ENCODE measurements around the gene ADGRA1.

DNA sequence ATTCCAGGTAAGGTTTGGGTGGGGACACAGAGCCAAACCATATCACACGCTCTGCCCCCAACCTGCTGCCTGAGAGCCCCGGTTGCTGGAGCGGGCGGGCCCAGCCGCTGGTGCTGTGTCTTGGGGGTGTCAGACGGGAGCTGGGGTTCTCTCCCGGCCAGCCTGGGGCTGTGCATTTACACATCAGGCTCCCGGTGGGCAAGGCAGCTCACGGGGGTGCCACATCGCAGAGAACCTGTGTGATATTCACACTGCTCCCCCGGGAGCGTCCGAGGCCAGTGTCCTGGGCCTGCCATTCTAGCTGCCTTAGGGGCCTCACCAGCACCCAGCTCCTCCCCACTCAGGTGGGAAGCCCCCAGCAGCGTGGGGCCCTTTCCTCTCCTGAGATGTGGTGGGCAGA is 35.6 kb upstream of the ADGRA1 start:
- TF ChIP-seq HDAC6 (IDR thresholded peaks at IDR 0.05; ENCODE audit: low read depth, low read length) (no peak), ZNF331 (CRISPR knock-in tag; IDR thresholded peaks at IDR 0.05) (no peak), ZNF224 (CRISPR knock-in tag; IDR thresholded peaks at IDR 0.05) (no peak), ZNF556 (CRISPR knock-in tag; IDR thresholded peaks at IDR 0.05; ENCODE audit: borderline replicate concordance) (no peak), DPF2 (CRISPR knock-in tag; IDR thresholded peaks at IDR 0.05; ENCODE audit: borderline replicate concordance, low read depth) (no peak), ZNF746 (CRISPR knock-in tag; IDR thresholded peaks at IDR 0.05) (no peak), PAWR (CRISPR knock-in tag; IDR thresholded peaks at IDR 0.05; ENCODE audit: borderline replicate concordance) (no peak), SAFB2 (CRISPR knock-in tag; IDR thresholded peaks at IDR 0.05; ENCODE audit: borderline replicate concordance, low read depth) (no peak), POLR2AphosphoS5 (IDR thresholded peaks at IDR 0.05; ENCODE audit: low read depth, low read length) (no peak), KDM5A (IDR thresholded peaks at IDR 0.05; ENCODE audit: borderline replicate concordance, low read length) (no peak)
- TF ChIP-seq, protein P1, sequence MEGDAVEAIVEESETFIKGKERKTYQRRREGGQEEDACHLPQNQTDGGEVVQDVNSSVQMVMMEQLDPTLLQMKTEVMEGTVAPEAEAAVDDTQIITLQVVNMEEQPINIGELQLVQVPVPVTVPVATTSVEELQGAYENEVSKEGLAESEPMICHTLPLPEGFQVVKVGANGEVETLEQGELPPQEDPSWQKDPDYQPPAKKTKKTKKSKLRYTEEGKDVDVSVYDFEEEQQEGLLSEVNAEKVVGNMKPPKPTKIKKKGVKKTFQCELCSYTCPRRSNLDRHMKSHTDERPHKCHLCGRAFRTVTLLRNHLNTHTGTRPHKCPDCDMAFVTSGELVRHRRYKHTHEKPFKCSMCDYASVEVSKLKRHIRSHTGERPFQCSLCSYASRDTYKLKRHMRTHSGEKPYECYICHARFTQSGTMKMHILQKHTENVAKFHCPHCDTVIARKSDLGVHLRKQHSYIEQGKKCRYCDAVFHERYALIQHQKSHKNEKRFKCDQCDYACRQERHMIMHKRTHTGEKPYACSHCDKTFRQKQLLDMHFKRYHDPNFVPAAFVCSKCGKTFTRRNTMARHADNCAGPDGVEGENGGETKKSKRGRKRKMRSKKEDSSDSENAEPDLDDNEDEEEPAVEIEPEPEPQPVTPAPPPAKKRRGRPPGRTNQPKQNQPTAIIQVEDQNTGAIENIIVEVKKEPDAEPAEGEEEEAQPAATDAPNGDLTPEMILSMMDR (CRISPR knock-in tag; IDR thresholded peaks at IDR 0.05), result no peak
- TF ChIP-seq, protein P2, sequence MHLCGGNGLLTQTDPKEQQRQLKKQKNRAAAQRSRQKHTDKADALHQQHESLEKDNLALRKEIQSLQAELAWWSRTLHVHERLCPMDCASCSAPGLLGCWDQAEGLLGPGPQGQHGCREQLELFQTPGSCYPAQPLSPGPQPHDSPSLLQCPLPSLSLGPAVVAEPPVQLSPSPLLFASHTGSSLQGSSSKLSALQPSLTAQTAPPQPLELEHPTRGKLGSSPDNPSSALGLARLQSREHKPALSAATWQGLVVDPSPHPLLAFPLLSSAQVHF (CRISPR knock-in tag; IDR thresholded peaks at IDR 0.05), result no peak
- TF ChIP-seq, protein P3, sequence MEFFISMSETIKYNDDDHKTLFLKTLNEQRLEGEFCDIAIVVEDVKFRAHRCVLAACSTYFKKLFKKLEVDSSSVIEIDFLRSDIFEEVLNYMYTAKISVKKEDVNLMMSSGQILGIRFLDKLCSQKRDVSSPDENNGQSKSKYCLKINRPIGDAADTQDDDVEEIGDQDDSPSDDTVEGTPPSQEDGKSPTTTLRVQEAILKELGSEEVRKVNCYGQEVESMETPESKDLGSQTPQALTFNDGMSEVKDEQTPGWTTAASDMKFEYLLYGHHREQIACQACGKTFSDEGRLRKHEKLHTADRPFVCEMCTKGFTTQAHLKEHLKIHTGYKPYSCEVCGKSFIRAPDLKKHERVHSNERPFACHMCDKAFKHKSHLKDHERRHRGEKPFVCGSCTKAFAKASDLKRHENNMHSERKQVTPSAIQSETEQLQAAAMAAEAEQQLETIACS (CRISPR knock-in tag; IDR thresholded peaks at IDR 0.05), result no peak
- TF ChIP-seq, protein P4, sequence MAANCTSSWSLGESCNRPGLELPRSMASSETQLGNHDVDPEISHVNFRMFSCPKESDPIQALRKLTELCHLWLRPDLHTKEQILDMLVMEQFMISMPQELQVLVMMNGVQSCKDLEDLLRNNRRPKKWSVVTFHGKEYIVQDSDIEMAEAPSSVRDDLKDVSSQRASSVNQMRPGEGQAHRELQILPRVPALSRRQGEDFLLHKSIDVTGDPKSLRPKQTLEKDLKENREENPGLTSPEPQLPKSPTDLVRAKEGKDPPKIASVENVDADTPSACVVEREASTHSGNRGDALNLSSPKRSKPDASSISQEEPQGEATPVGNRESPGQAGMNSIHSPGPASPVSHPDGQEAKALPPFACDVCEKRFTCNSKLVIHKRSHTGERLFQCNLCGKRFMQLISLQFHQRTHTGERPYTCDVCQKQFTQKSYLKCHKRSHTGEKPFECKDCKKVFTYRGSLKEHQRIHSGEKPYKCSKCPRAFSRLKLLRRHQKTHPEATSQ (CRISPR knock-in tag; IDR thresholded peaks at IDR 0.05; ENCODE audit: borderline replicate concordance), result no peak

Data from HepG2 (cell line).